Activated T-helper 1 cell treated with anti-CD3 and anti-CD28 coated beads, Interleukin-12 subunit alpha, Interleukin-12 subunit beta, Interleukin-2, Interleukin-4 antibody, amounts not matched to agents 30 ng/mL and 10 ng/mL and 1 ng/mL, durations not matched to agents 14 hours and 24 hours and 36 hours (primary cell): Measurements from ENCODE around the gene ATG2A. TPM values are rescaled to one million over a fixed set of nuclear protein-coding genes. Genes with fewer than 3 reads are reported as not detected.

Source experiments
- DNase-seq: peaks from one replicate; pipeline ENCODE4 v3.0.0; 2021; ENCODE audit warnings: low spot score
- H3K27ac Mint-ChIP-seq: one replicate; pipeline ENCODE4 v1.8.0; 2021; ENCODE audit warnings: mild to moderate bottlenecking, mixed read lengths
- H3K27me3 Mint-ChIP-seq: one replicate; pipeline ENCODE4 v1.8.0; 2022; ENCODE audit warnings: mild to moderate bottlenecking, moderate library complexity, mixed read lengths; ENCODE audit not compliant: insufficient read depth
- H3K36me3 Mint-ChIP-seq: one replicate; pipeline ENCODE4 v1.8.0; 2021; ENCODE audit warnings: low read depth, mixed read lengths
- H3K4me1 Mint-ChIP-seq: one replicate; pipeline ENCODE4 v1.8.0; 2021; ENCODE audit warnings: low read depth, mixed read lengths
- H3K4me3 Mint-ChIP-seq: one replicate; pipeline ENCODE4 v1.8.0; 2021; ENCODE audit warnings: mild to moderate bottlenecking, moderate library complexity, mixed read lengths
- H3K9me3 Mint-ChIP-seq: one replicate; pipeline ENCODE4 v1.8.0; 2021; ENCODE audit warnings: mixed read lengths
- intact Hi-C: fragments of 100-400 bp; cut with micrococcal nuclease; formaldehyde crosslinking; loops from one replicate; pipeline ENCODE4 v1.15.1; 2024
- total RNA-seq: library from RNA; stranded (reverse); gene quantifications from 2 replicates; pipeline ENCODE4 v1.2.3, GENCODE V29; 2022

Gene ATG2A
- total RNA-seq, 1 donor from 2014 or later, result 24.9 TPM

DNA sequence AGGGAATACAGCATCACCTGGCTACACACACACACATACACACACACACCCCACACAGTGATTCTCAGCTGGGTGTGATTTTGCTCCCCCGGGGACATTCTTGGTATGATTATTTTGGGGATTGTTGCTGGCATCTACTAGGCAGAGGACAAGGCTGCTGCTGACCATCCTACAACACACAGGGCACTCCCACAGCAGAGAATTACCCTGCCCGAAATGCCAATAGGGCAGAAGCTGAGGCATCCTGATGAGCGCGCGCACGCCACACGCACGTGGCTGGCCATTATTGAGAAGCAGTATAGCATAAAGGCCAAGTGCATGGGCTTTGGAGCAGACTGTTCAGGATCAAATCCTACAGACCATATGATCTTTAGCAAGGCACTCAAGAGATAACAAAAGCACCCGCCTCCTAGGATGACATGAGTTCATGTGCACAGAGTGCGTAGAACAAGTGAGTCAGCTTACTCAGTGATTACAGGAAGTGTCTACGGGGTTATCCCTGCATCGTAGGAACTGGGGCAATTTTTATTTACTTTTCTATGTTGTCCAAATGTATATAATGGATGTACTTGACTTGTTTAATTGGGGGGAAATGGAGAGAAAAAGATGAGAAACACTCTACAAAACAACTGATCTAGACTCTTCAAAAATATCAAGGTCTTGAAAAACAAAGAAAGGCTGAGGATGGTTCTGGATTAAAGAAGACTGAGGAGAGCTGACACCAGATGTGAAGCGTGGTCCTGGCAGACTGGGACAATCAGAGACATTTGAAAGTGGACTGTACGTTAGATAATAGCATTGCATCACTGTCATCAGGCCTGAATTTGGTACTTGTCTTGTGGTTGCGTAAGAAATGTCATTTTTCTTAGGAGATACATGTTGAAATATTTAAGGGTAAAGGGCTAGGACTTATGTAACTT is 31.4 kb downstream of the ATG2A start:
- no peaks in the 10 kb centered on the region for H3K27me3 Mint-ChIP-seq
- H3K27ac Mint-ChIP-seq, result peak overlapping the region; percentile 94
- no peaks in the 10 kb centered on the region for H3K36me3 Mint-ChIP-seq
- H3K4me3 Mint-ChIP-seq, result peak overlapping the region; percentile 6
- peaks cover 38% of the 10 kb centered on the region for H3K4me1 Mint-ChIP-seq
- intact Hi-C loops, result loop anchor here (1.0 kb wide), 3 partner anchors 15 to 34 kb away; no protein-coding TSS in a partner anchor
- peak; percentile 42 for DNase-seq
- H3K9me3 Mint-ChIP-seq, result no peaks in the 10 kb centered on the region

DNA sequence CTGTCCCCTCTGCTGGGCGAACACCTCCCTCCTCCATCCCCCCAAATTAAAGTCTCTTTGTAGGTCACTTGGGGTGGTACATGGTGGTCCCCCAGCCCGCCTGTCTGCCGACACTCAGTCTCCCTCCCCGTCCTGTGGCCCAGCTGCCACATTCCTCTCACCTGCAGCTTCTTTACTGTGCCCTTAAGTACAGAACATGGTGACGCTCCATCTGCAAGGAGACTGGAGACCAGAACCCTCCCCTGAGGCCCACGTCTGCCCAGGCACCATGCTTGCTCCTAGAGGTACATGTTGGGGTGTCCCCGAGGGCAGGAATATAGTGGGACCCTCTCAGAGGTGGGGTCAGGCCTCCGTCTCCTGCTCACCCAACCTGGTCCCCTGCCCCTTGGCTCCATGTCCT is 33.0 kb downstream of the ATG2A start:
- H3K27me3 Mint-ChIP-seq, result no peaks in the 10 kb centered on the region
- no peaks in the 10 kb centered on the region for H3K9me3 Mint-ChIP-seq
- H3K4me3 Mint-ChIP-seq, result no peak overlapping the region
- H3K4me1 Mint-ChIP-seq, result peaks cover 54% of the 10 kb centered on the region
- H3K36me3 Mint-ChIP-seq, result no peaks in the 10 kb centered on the region
- intact Hi-C loops, result no loop called here
- no peak overlapping the region for H3K27ac Mint-ChIP-seq
- no peak for DNase-seq

DNA sequence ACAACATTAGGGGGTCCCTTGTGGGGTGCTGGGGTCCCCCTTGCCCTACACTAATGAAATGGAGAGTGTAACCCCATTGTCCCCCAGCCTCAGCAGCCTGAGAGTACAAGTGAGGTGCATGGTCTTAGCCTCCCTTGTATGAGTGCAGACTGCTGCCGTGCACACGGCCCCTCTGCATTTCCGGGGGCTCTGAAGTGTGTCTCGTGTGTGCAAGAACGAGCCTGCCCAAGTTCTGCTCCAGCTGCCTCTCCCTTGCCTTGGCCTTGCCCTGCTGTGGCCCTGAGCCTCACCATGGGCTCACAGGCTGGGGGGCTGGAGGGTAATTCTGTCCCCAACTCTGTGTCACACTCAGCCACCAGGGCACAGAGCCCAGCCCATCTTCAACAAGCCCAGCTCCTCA is 33.4 kb downstream of the ATG2A start:
- intact Hi-C loops, result no loop called here
- no peaks in the 10 kb centered on the region for H3K27me3 Mint-ChIP-seq
- no peak overlapping the region for H3K4me3 Mint-ChIP-seq
- H3K36me3 Mint-ChIP-seq, result no peaks in the 10 kb centered on the region
- DNase-seq, result no peak
- H3K4me1 Mint-ChIP-seq, result peaks cover 57% of the 10 kb centered on the region
- no peak overlapping the region for H3K27ac Mint-ChIP-seq
- H3K9me3 Mint-ChIP-seq, result no peaks in the 10 kb centered on the region

DNA sequence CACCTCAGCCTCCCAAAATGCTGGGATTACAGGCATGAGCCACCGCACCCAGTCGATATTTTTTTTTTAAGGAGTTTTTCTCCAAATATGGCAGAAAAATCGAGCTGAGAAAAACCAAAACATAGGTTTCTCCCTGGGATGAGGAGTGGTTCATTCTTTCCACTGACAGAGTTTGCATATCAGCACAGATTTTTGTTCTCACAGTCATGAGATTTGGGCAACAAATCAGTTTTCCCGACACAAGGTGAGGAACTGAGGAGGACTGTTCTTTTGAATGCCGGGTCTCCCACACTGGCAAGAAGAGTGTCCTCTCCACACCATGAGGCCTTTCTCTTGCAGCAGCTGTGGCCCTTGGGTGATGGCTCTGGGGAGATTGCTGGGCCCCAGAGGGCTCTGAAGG is 34.8 kb downstream of the ATG2A start:
- Mint-ChIP-seq H3K4me3 (no peak overlapping the region), H3K36me3 (peaks cover 2% of the 10 kb centered on the region), H3K9me3 (no peaks in the 10 kb centered on the region), H3K27me3 (no peaks in the 10 kb centered on the region), H3K4me1 (peaks cover 49% of the 10 kb centered on the region), H3K27ac (no peak overlapping the region)
- intact Hi-C loops, result no loop called here
- no peak for DNase-seq

DNA sequence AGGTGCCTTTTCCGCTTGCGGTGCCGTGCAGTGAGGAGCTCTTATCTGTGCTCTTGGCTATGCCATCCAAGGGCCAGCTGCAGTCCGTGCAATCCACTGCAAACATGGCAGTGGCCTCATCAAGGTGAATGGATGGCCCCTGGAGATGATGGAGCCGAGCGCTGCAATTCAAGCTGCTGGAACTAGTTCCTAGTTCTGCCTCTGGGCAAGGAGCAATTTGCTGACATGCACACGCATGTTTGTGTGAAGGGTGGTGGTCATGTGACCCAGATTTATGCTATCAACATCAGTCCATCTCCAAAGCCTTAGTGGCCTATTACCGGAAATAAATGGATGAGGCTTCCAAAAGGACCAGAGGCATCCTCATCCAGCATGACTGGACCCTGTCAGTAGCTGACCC is 35.5 kb downstream of the ATG2A start:
- no peak overlapping the region for H3K27ac Mint-ChIP-seq
- DNase-seq, result no peak
- no peaks in the 10 kb centered on the region for H3K9me3 Mint-ChIP-seq
- H3K4me3 Mint-ChIP-seq, result no peak overlapping the region
- peaks cover 55% of the 10 kb centered on the region for H3K4me1 Mint-ChIP-seq
- H3K36me3 Mint-ChIP-seq, result peaks cover 9% of the 10 kb centered on the region
- intact Hi-C loops, result no loop called here
- H3K27me3 Mint-ChIP-seq, result no peaks in the 10 kb centered on the region

DNA sequence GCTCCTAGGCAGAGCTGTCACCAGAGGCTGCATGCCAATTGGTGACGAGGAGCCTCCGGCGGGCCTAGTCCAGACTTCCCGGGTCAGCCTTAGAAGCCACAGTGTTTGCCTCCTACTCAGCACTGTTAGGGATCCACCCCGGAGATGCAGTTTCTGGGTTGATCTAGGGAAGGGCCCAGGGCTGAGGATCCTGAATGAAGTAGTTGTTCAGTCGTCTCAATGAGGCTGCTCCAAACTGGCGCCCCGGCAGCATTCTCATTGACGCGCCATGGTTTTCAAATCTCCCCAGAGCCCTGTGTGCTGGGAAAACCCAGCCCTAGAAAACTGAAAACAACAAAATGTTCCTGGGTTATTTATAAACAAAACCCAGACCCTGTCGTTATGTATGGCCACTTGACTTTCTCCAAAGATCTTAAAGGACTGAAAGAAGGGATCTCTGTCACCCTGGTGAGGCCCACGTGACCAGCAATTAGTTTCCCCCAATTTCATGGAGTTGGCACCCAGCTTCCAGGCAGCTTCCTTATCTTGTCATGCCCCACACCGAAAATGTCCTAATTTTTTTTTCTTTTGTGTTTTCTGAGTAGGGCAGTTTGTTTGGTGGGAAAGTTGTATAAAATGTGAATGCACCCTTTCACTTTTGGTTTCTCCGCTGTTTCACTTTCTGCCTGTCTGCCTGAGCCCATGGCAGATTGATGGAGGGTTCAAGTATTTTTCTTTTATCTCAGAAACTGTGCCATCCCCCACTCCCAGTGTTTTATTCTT is 36.6 kb downstream of the ATG2A start:
- intact Hi-C loops, result no loop called here
- peaks cover 56% of the 10 kb centered on the region for H3K4me1 Mint-ChIP-seq
- no peaks in the 10 kb centered on the region for H3K27me3 Mint-ChIP-seq
- H3K9me3 Mint-ChIP-seq, result no peaks in the 10 kb centered on the region
- peaks cover 17% of the 10 kb centered on the region for H3K36me3 Mint-ChIP-seq
- peak overlapping the region; percentile 88 for H3K4me3 Mint-ChIP-seq
- peak; percentile 37 for DNase-seq
- H3K27ac Mint-ChIP-seq, result peak overlapping the region; percentile 87

DNA sequence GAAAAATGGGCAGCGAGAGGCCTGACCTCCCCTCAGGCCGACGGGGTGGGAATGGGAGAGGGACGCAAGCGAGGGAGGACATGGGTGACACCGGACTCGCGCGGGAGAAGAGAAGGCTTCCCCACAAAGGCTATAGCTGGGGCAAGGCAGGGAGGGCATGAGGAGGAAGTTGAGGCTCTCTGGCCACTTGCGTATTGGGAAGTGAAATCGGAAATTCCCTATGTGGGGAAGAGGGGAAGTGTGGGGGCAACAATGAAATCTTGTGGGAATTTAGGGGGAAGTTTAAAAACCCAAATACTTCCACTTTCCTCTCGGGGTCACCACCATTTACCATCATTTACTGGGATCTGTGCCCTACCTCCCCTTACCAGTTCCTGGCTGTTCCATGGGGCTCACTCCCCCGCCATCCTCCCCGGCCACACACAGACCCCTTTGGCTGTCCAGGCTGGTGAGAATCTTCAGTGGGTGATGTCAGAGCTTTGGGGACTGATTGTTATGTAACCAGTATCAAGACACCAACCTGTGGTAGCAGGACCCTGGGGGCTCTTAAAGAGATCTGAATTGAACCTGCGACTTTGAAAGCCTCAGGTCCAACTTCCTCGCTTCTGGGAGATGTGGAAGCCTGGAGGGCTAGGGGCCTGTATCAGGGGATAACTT is 37.6 kb downstream of the ATG2A start:
- Mint-ChIP-seq H3K9me3 (no peaks in the 10 kb centered on the region), H3K27me3 (no peaks in the 10 kb centered on the region), H3K4me1 (peaks cover 61% of the 10 kb centered on the region), H3K36me3 (peaks cover 25% of the 10 kb centered on the region), H3K4me3 (peak overlapping the region; percentile 88), H3K27ac (peak overlapping the region; percentile 83)
- intact Hi-C loops, result loop anchor here (2.0 to 5.0 kb wide), 5 partner anchors 77 to 693 kb away; partner anchors contain the start of genes ARL2, FAM89B, MAP4K2 and SF1
- no peak for DNase-seq

DNA sequence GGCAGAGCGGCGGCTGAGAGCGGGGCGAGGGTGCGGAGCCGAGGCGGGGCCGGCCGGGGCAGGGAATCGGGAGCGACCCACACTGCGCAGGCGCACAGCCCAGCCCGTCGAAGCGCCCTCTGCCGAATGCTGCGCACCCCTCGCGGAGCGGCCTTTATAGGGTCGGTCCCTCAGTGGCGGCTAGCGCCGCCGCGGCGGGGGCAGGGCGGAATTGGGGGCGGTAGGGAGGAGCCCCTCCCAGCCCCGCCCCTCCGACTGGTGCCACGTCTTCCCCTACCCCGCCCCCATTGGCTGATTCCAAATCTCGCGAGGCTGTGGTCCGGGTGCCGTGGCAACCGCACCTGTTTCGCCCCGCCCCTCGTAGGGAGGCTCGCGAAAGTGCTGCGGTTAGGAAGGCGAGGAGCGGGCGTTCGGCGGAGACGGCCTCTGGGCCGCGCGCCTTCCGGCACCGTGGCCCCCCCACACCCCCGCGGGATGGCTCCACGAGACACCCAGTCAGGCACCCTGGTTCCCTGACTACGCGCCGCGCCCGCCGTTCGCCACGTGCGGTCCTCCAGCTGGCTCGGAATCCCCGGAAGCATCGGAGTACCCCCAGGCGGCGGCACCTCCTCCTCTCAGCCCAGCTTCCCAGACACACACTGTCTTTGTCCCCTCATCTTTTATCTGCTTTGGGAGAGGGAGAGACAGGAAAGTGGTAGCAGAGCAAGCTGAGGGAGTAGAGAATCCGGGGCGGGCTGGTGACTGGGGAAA is 38.3 kb downstream of the ATG2A start, which contains the start of gene EHD1:
EHD1 (minus strand) TSS at position 128 of the 750 bp plus-strand sequence. CDS start 157 bp downstream, outside the sequence.
- H3K36me3 Mint-ChIP-seq, result peaks cover 28% of the 10 kb centered on the region
- peak within 1 kb of the TSS; percentile 99 for H3K4me3 Mint-ChIP-seq
- peak within 1 kb of the TSS; percentile 83 for H3K27ac Mint-ChIP-seq
- DNase-seq, result peak; percentile 99
- intact Hi-C loops, result loop anchor here (1.0 to 5.0 kb wide), 12 partner anchors 10 to 694 kb away; partner anchors contain the start of genes ARL2, ATG2A, CDCA5 and FAM89B
- no peaks in the 10 kb centered on the region for H3K27me3 Mint-ChIP-seq
- H3K4me1 Mint-ChIP-seq, result peaks cover 64% of the 10 kb centered on the region
- no peaks in the 10 kb centered on the region for H3K9me3 Mint-ChIP-seq

DNA sequence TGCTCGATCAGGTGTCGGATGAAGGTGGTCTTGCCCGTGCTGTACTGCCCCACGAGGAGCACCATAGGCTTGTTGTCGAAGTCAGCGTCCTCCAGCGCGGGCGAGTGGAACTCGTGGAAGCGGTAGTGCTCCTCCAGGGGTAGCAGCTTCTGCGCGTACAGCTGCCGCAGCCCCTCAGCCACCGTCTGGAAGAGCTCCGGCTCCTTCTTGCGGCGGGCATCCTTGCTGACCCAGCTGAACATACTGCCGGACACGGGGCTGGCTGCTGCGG is 38.9 kb downstream of the ATG2A start:
- Mint-ChIP-seq H3K27me3 (no peaks in the 10 kb centered on the region), H3K4me1 (peaks cover 68% of the 10 kb centered on the region), H3K4me3 (peak overlapping the region; percentile 99)

DNA sequence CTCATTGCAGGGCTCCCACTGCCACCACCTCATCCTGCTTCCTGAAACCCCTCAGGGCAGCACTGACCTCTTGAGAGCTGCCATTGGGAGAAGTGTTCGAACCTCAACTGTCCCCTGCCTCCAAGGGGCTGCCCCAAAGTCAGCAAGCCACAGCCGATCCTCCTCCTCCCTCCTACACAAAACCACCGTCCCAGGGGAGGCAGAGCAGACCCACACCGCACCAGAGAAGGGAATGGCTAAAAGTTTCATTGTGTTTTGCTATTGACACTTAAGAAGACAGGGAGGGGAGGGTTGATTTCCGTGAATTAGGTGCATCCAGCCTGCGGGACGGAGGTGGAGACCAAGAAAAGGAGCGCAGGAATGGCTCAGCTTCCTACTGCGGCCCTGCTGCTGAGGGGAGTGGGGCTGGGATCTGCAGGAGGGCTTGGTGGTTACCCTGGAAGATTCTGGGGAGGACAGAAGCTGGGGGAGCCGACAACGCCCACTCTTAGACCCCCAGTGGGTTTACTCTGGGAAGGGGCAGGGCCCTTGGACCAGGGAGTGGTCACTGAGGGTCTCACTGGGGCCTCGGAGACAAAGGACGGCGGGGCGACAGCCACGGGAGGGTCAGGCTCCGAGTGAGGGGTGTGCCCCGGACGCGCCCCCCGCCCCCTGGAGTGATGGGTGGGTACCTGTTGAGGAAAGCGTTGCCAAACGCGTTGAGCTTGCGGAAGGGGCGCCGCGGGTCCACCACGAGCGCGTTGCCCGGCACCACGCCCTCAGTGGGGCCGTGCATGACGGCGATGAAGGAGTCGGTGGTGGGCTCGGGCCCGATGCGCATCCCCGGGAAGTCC is 39.4 kb downstream of the ATG2A start:
- peaks cover 36% of the 10 kb centered on the region for H3K36me3 Mint-ChIP-seq
- peak; percentile 31 for DNase-seq
- H3K27ac Mint-ChIP-seq, result peak overlapping the region; percentile 79
- intact Hi-C loops, result loop anchor here (1.0 to 5.0 kb wide), 13 partner anchors 8 to 695 kb away; partner anchors contain the start of genes ARL2, ATG2A, CDCA5 and FAM89B
- no peaks in the 10 kb centered on the region for H3K9me3 Mint-ChIP-seq
- no peaks in the 10 kb centered on the region for H3K27me3 Mint-ChIP-seq
- H3K4me3 Mint-ChIP-seq, result peak overlapping the region; percentile 99
- peaks cover 74% of the 10 kb centered on the region for H3K4me1 Mint-ChIP-seq

More for the DNA sequence above, 38.9 kb downstream of the ATG2A start:
- no peak for DNase-seq
- Mint-ChIP-seq H3K9me3 (no peaks in the 10 kb centered on the region), H3K36me3 (peaks cover 31% of the 10 kb centered on the region), H3K27ac (peak overlapping the region; percentile 79)
- intact Hi-C loops, result loop anchor here (1.0 to 5.0 kb wide), 12 partner anchors 10 to 694 kb away; partner anchors contain the start of genes ARL2, ATG2A, CDCA5 and FAM89B

DNA sequence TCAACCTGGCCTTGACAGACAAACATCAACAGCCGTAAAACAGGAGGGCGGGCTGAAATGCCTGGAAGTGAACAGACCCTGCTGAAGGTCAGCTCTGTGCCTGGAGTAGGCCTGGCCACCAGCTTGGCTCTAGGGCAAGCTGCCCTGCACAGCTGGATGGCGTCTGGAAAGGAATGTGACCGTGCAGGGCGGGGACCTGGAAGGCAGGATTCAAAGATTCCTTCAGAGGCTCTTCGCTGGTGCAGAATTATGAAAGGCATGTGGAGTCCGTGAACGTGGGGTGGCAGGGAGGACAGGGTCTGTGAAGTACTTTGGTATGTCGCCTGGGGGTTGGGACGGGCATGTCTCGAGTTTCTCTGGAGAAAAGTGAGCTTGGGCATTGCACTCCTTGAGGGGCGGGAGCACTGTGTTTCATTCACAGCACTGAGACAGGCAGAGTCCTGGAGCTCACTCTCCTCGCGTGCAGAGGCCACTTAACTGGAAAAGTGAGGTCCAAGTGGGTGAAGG is 40.1 kb downstream of the ATG2A start:
- peak overlapping the region; percentile 99 for H3K4me3 Mint-ChIP-seq
- no peaks in the 10 kb centered on the region for H3K27me3 Mint-ChIP-seq
- DNase-seq, result no peak
- H3K27ac Mint-ChIP-seq, result peak overlapping the region; percentile 73
- H3K9me3 Mint-ChIP-seq, result no peaks in the 10 kb centered on the region
- H3K4me1 Mint-ChIP-seq, result peaks cover 80% of the 10 kb centered on the region
- H3K36me3 Mint-ChIP-seq, result peaks cover 36% of the 10 kb centered on the region
- intact Hi-C loops, result loop anchor here (1.0 to 5.0 kb wide), 4 partner anchors 8 to 695 kb away; partner anchors contain the start of genes FAM89B, MAP4K2 and ZNRD2
